Uterus (tissue), 2 donors: ENCODE results near the gene KLK7.
A peak's percentile ranks its signal among the peaks of the same experiment; 100 is the strongest.

Experiments used
- CTCF ChIP-seq, 4 experiments: fragments of 200-600 bp in 2 of 4; fragments of 450-650 bp in 2 of 4; sonication (generic) in 2 of 4; IDR thresholded peaks; one replicate each; pipeline ENCODE4 v1.5.1; 2016 to 2019; ENCODE audit warnings: antibody characterized with exemption in 4 of 4, mild to moderate bottlenecking in 2 of 4, moderate library complexity in 1 of 4
- POLR2A ChIP-seq, 2 donors: fragments of 450-650 bp; IDR thresholded peaks; one replicate each; pipeline ENCODE4 v1.6.1; 2016; ENCODE audit warnings: antibody characterized with exemption in 2 of 2, mild to moderate bottlenecking in 1 of 2, moderate library complexity in 1 of 2

GRCh38 chr19:51026554-51026831 lies 42.8 kb upstream of the KLK7 start, which contains the start of gene KLK11:
- TF ChIP-seq CTCF (IDR thresholded peaks at IDR 0.05) (no peak), POLR2A (IDR thresholded peaks at IDR 0.05) (peak in 1 of 2 donors; percentile 33)
